NT2/D1 (cell line): ENCODE results near the gene NT5DC4.

Experiments used
- SUZ12 ChIP-seq: IDR thresholded peaks from 2 replicates; pipeline ENCODE4 v1.6.1; 2011; ENCODE audit not compliant: insufficient read length, insufficient read depth; ENCODE audit errors: extremely low read depth
- YY1 ChIP-seq: IDR thresholded peaks from 2 replicates; pipeline ENCODE4 v1.6.1; 2011; ENCODE audit not compliant: insufficient read length, insufficient read depth

GRCh38 chr2:112787294-112787693, 66.5 kb downstream of the NT5DC4 start:
- TF ChIP-seq SUZ12 (no peak), YY1 (no peak)
